GM12878 (cell line): ENCODE data around the gene SLC44A3. TPM values are rescaled to one million over a fixed set of nuclear protein-coding genes. Genes with fewer than 3 reads are reported as not detected.

ENCODE experiments used
- ATAC-seq: fragments of 200-7000 bp; cut with Tn5 transposase; 3 replicates; pipeline ENCODE4 v1.9.1; 2020; ENCODE audit warnings: mild to moderate bottlenecking, moderate library complexity
- BruUV-seq: library from RNA; stranded (reverse); fragments of 400-500 nt; replicated peaks from 2 replicates; lab custom pipeline; 2021; lab: Mats Ljungman, UMichigan
- CTCF ChIA-PET: fragments of 300-600 bp; sonication (Branson Sonifier 250); formaldehyde crosslinking; extraction: SDS; loops from one replicate; lab custom pipeline; 2021; ENCODE audit warnings: inconsistent platforms; lab: Yijun Ruan, JAX
- POLR2A ChIA-PET: fragments of 350-600 bp; formaldehyde crosslinking; extraction: SDS; loops from one replicate; lab custom pipeline; 2021; ENCODE audit warnings: inconsistent platforms; lab: Charles Lee
- RAD21 ChIA-PET: fragments of 300-600 bp; sonication (Branson Sonifier 250); formaldehyde crosslinking; loops from one replicate; lab custom pipeline; 2023; ENCODE audit warnings: antibody characterized with exemption; ENCODE audit not compliant: unreplicated experiment; lab: Charles Lee
- SMC1A ChIA-PET: fragments of 300-600 bp; sonication (Branson Sonifier 250); formaldehyde crosslinking; loops from one replicate; lab custom pipeline; 2023; ENCODE audit not compliant: unreplicated experiment, uncharacterized antibody; lab: Charles Lee
- DNase-seq: peaks from one replicate; pipeline ENCODE4 v3.0.0-alpha.2; 2011; ENCODE audit warnings: low read depth, low spot score
- FAIRE-seq: peaks from 3 replicates; lab custom pipeline; 2011; peaks lifted over from hg19 to GRCh38; lab: Jason Lieb, UNC
- H2AFZ ChIP-seq: 2 replicates; pipeline ENCODE4 v1.6.0; 2011; ENCODE audit warnings: low read depth, low read length, control low read depth; ENCODE audit not compliant: control insufficient read depth
- H3K27ac ChIP-seq: 2 replicates; pipeline ENCODE4 v1.5.1; 2011; ENCODE audit warnings: control low read depth; ENCODE audit not compliant: control insufficient read depth, insufficient read depth
- H3K27me3 ChIP-seq, 2 experiments: replicated peaks in 1 of 2; 2 replicates each; pipeline versions ENCODE4 v1.6.0 to v1.6.1; 2011; ENCODE audit warnings: low read length in 1 of 2; ENCODE audit not compliant: control insufficient read depth in 2 of 2, insufficient read depth in 2 of 2
- H3K36me3 ChIP-seq, 2 experiments: 2 replicates each; pipeline ENCODE4 v1.5.1; 2011; ENCODE audit warnings: low read length in 1 of 2; ENCODE audit not compliant: control insufficient read depth in 2 of 2, insufficient read depth in 2 of 2
- H3K4me1 ChIP-seq: 2 replicates; pipeline ENCODE4 v1.6.1; 2011; ENCODE audit warnings: mild to moderate bottlenecking, low read length, moderate library complexity, mixed read lengths; ENCODE audit not compliant: control insufficient read depth, insufficient read depth
- H3K4me2 ChIP-seq: 2 replicates; pipeline ENCODE4 v1.6.0; 2011; ENCODE audit warnings: control low read depth; ENCODE audit not compliant: control insufficient read depth, insufficient read depth
- H3K4me3 ChIP-seq: fragments of 200-600 bp; sonication (generic); 2 replicates; pipeline ENCODE4 v1.5.1; 2016
- H3K79me2 ChIP-seq: 2 replicates; pipeline ENCODE4 v1.6.0; 2011; ENCODE audit warnings: low read length; ENCODE audit not compliant: control insufficient read depth, insufficient read depth
- H3K9ac ChIP-seq: 2 replicates; pipeline ENCODE4 v1.8.0; 2011; ENCODE audit warnings: low read length, control low read depth, mixed read lengths; ENCODE audit not compliant: control insufficient read depth, insufficient read depth
- H3K9me3 ChIP-seq: replicated peaks from 3 replicates; pipeline ENCODE4 v1.5.1; 2011; ENCODE audit warnings: mild to moderate bottlenecking, low read length; ENCODE audit not compliant: control insufficient read depth, insufficient read depth
- H4K20me1 ChIP-seq: 2 replicates; pipeline ENCODE4 v1.6.0; 2011; ENCODE audit not compliant: control insufficient read depth, insufficient read depth
- CHD1 ChIP-seq: IDR thresholded peaks from 2 replicates; pipeline ENCODE4 v1.6.1; 2012; ENCODE audit warnings: low read depth, low read length, improper control_type of control experiment
- IRF4 ChIP-seq: IDR thresholded peaks from 2 replicates; pipeline ENCODE4 v1.6.1; 2011; ENCODE audit warnings: low read depth, low read length
- NRF1 ChIP-seq: conservative IDR thresholded peaks from 2 replicates; pipeline ENCODE4 v1.6.1; 2011; ENCODE audit warnings: mild to moderate bottlenecking, low read depth, low read length, improper control_type of control experiment
- RB1 ChIP-seq: fragments of 450-650 bp; formaldehyde crosslinking; IDR thresholded peaks from 2 replicates; pipeline ENCODE4 v1.6.1; 2017; ENCODE audit warnings: mild to moderate bottlenecking, borderline replicate concordance
- TAF1 ChIP-seq: IDR thresholded peaks from 2 replicates; pipeline ENCODE4 v1.6.1; 2011; ENCODE audit warnings: mild to moderate bottlenecking, low read depth, low read length, borderline replicate concordance
- TARDBP ChIP-seq: IDR thresholded peaks from 2 replicates; pipeline ENCODE4 v1.6.1; 2016; ENCODE audit warnings: borderline replicate concordance
- YBX1 ChIP-seq: fragments of 450-650 bp; IDR thresholded peaks from 2 replicates; pipeline ENCODE4 v1.6.1; 2016; ENCODE audit warnings: antibody characterized with exemption
- WGBS: methylation state at CpG from one replicate; pipeline ENCODE4 v1.1.6; 2016; ENCODE audit warnings: low lambda C conversion rate; ENCODE audit not compliant: insufficient replicate concordance, insufficient coverage; ENCODE audit errors: missing lambda C conversion rate; 5-methylcytosine and 5-hydroxymethylcytosine counted together
- in situ Hi-C: fragments of 300-500 bp; cut with MboI; formaldehyde crosslinking; loops from 9 replicates; pipeline ENCODE4 v1.14.3; 2018; ENCODE audit warnings: mixed read lengths
- intact Hi-C: fragments of 100-400 bp; cut with micrococcal nuclease; formaldehyde crosslinking; loops from one replicate; pipeline ENCODE4 v1.14.2; 2022; ENCODE audit not compliant: unreplicated experiment
- polyA plus RNA-seq, 11 experiments: library from polyadenylated mRNA; depleted of rRNA in 4 of 11; unstranded in 6 of 11; stranded (reverse) in 5 of 11; fragments of >200 nt; fragmentation: Nextera tagmentation in 4 of 11; fragmentation: Illumina TruSeq in 1 of 11; extraction: Ambion mirVana in 4 of 11; extraction: Trizol in 1 of 11; gene quantifications; 1 replicate in 1 of 11; 2 replicates in 10 of 11; pipeline versions ENCODE4 v1.2.1 to v1.2.3, GENCODE V29; 2011 to 2016; ENCODE audit warnings: inconsistent platforms in 2 of 11, missing spikeins in 2 of 11, low read depth in 1 of 11
- total RNA-seq, 4 experiments: library from RNA; depleted of rRNA in 3 of 4; stranded (reverse); fragments of >200 nt in 3 of 4; fragmentation: Illumina TruSeq in 1 of 4; extraction: Trizol in 1 of 4; gene quantifications; 2 replicates each; pipeline versions ENCODE4 v1.2.1 to v1.2.3, GENCODE V29; 2013 to 2021
- TF ChIP-seq, protein P1 (sequence below): fragments of 450-650 bp; IDR thresholded peaks from 2 replicates; pipeline ENCODE4 v1.6.1; 2017; ENCODE audit warnings: mild to moderate bottlenecking, moderate library complexity
- TF ChIP-seq, protein P2 (sequence below): fragments of 450-650 bp; formaldehyde crosslinking; IDR thresholded peaks from 2 replicates; pipeline ENCODE4 v1.4.0; 2020; ENCODE audit warnings: mild to moderate bottlenecking, moderate library complexity
- TF ChIP-seq, protein P3 (sequence below): fragments of 450-650 bp; formaldehyde crosslinking; IDR thresholded peaks from 2 replicates; pipeline ENCODE4 v1.4.0; 2022; ENCODE audit warnings: mild to moderate bottlenecking, moderate library complexity

Gene SLC44A3
- total and polyA plus RNA-seq, 10 of the 15 experiments (the other 5 are each of a cell fraction or from before 2014, with no cell fraction given) = not detected

DNA sequence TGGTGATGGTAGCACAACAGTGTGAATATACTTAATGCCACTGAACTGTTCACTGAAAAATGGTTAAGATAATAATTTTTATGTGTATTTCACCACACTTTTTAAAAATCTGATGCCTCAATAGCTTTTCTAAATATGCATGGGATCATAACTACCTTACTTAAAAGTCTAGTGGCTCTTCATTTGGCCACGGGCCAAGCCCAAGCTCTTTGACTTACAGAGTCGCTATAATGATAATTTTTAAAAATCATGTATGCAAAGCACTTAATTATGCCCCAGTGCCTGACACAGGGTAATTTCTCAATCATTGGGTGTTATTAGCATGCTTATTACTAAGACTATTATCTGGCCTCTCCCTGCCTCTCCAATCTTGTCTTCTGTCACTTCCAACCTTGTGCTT is 114.4 kb downstream of the SLC44A3 start:
- ATAC-seq (no peak), FAIRE-seq (no peak), DNase-seq (no peak)
- Histone ChIP-seq H4K20me1 (no peaks in the 10 kb centered on the region), H2AFZ (no peak overlapping the region), H3K4me1 (no peaks in the 10 kb centered on the region), H3K9me3 (no peaks in the 10 kb centered on the region), H3K27me3 (no peaks in the 10 kb centered on the region; a peak in 1 of 4 replicates), H3K27ac (no peak overlapping the region), H3K4me2 (no peak overlapping the region), H3K79me2 (no peaks in the 10 kb centered on the region), H3K36me3 (no peaks in the 10 kb centered on the region), H3K4me3 (no peak overlapping the region), H3K9ac (no peak overlapping the region)
- no peak for TF ChIP-seq YBX1
- TF ChIP-seq, protein P1, sequence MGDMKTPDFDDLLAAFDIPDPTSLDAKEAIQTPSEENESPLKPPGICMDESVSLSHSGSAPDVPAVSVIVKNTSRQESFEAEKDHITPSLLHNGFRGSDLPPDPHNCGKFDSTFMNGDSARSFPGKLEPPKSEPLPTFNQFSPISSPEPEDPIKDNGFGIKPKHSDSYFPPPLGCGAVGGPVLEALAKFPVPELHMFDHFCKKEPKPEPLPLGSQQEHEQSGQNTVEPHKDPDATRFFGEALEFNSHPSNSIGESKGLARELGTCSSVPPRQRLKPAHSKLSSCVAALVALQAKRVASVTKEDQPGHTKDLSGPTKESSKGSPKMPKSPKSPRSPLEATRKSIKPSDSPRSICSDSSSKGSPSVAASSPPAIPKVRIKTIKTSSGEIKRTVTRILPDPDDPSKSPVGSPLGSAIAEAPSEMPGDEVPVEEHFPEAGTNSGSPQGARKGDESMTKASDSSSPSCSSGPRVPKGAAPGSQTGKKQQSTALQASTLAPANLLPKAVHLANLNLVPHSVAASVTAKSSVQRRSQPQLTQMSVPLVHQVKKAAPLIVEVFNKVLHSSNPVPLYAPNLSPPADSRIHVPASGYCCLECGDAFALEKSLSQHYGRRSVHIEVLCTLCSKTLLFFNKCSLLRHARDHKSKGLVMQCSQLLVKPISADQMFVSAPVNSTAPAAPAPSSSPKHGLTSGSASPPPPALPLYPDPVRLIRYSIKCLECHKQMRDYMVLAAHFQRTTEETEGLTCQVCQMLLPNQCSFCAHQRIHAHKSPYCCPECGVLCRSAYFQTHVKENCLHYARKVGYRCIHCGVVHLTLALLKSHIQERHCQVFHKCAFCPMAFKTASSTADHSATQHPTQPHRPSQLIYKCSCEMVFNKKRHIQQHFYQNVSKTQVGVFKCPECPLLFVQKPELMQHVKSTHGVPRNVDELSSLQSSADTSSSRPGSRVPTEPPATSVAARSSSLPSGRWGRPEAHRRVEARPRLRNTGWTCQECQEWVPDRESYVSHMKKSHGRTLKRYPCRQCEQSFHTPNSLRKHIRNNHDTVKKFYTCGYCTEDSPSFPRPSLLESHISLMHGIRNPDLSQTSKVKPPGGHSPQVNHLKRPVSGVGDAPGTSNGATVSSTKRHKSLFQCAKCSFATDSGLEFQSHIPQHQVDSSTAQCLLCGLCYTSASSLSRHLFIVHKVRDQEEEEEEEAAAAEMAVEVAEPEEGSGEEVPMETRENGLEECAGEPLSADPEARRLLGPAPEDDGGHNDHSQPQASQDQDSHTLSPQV = no peak
- no peak for TF ChIP-seq IRF4
- TF ChIP-seq, protein P2, sequence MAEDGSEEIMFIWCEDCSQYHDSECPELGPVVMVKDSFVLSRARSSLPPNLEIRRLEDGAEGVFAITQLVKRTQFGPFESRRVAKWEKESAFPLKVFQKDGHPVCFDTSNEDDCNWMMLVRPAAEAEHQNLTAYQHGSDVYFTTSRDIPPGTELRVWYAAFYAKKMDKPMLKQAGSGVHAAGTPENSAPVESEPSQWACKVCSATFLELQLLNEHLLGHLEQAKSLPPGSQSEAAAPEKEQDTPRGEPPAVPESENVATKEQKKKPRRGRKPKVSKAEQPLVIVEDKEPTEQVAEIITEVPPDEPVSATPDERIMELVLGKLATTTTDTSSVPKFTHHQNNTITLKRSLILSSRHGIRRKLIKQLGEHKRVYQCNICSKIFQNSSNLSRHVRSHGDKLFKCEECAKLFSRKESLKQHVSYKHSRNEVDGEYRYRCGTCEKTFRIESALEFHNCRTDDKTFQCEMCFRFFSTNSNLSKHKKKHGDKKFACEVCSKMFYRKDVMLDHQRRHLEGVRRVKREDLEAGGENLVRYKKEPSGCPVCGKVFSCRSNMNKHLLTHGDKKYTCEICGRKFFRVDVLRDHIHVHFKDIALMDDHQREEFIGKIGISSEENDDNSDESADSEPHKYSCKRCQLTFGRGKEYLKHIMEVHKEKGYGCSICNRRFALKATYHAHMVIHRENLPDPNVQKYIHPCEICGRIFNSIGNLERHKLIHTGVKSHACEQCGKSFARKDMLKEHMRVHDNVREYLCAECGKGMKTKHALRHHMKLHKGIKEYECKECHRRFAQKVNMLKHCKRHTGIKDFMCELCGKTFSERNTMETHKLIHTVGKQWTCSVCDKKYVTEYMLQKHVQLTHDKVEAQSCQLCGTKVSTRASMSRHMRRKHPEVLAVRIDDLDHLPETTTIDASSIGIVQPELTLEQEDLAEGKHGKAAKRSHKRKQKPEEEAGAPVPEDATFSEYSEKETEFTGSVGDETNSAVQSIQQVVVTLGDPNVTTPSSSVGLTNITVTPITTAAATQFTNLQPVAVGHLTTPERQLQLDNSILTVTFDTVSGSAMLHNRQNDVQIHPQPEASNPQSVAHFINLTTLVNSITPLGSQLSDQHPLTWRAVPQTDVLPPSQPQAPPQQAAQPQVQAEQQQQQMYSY (CRISPR knock-in tag) = no peak
- no peak for TF ChIP-seq NRF1
- TF ChIP-seq TAF1 = no peak
- no peak for TF ChIP-seq RB1
- TF ChIP-seq, protein P3, sequence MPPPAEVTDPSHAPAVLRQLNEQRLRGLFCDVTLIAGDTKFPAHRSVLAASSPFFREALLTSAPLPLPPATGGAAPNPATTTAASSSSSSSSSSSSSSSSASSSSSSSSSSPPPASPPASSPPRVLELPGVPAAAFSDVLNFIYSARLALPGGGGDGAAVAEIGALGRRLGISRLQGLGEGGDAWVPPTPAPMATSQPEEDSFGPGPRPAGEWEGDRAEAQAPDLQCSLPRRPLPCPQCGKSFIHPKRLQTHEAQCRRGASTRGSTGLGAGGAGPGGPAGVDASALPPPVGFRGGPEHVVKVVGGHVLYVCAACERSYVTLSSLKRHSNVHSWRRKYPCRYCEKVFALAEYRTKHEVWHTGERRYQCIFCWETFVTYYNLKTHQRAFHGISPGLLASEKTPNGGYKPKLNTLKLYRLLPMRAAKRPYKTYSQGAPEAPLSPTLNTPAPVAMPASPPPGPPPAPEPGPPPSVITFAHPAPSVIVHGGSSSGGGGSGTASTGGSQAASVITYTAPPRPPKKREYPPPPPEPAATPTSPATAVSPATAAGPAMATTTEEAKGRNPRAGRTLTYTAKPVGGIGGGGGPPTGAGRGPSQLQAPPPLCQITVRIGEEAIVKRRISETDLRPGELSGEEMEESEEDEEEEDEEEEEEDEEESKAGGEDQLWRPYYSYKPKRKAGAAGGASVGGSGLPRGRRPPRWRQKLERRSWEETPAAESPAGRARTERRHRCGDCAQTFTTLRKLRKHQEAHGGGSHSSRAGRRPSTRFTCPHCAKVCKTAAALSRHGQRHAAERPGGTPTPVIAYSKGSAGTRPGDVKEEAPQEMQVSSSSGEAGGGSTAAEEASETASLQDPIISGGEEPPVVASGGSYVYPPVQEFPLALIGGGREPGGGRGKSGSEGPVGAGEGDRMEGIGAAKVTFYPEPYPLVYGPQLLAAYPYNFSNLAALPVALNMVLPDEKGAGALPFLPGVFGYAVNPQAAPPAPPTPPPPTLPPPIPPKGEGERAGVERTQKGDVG (CRISPR knock-in tag) = no peak
- no peak for TF ChIP-seq TARDBP
- TF ChIP-seq CHD1 = no peak
- in situ Hi-C loops (no loop called here), intact Hi-C loops (no loop called here)
- BruUV-seq = no TSS peak
- RAD21 ChIA-PET = no interaction called here
- CTCF ChIA-PET = interaction anchor here (1.2 kb wide), 1 partner anchor 335 kb away, joined by 3 read pairs; no protein-coding TSS in a partner anchor
- POLR2A ChIA-PET = no interaction called here
- SMC1A ChIA-PET = no interaction called here
- 40% methylated on average over 2 of the region's 2 CpGs for WGBS
